ENCODE measurements around the gene HPX. TPM values are rescaled to one million over a fixed set of nuclear protein-coding genes. Genes with fewer than 3 reads are reported as not detected.
A peak's percentile ranks its signal among the peaks of the same experiment; 100 is the strongest.

Gene HPX
- total RNA-seq: 1 to 10 TPM; 3.9 to 6.0 TPM
- polyA plus RNA-seq (2013, experiment 1 of 2): 2.6 TPM
- 2.3 TPM for polyA plus RNA-seq (2013, experiment 2 of 2)
- long read RNA-seq, experiment 1, partial matches to known transcripts: 0 of 3 reads
- long read RNA-seq, experiment 1, other reads (novel, unspliced or antisense): 3 of 3 reads
- long read RNA-seq, experiment 2, partial matches to known transcripts: 0 of 3 reads
- long read RNA-seq, experiment 2, other reads (novel, unspliced or antisense): 0 of 3 reads
- long read RNA-seq, experiment 3, transcript HPX-201 (10 exons, 1,652 nt): major isoform, 12 of 16 reads
- long read RNA-seq, experiment 3, partial matches to known transcripts: 2 of 16 reads
- long read RNA-seq, experiment 3, other reads (novel, unspliced or antisense): 2 of 16 reads
- long read RNA-seq, experiment 4, transcript HPX-201 (10 exons, 1,652 nt): major isoform, 9 of 10 reads
- long read RNA-seq, experiment 4, partial matches to known transcripts: 1 of 10 reads
- long read RNA-seq, experiment 4, other reads (novel, unspliced or antisense): 0 of 10 reads

- no peak within 1 kb of the TSS for H3K9ac ChIP-seq (ENCODE audit: extremely low read depth, low read length, poor library complexity, severe bottlenecking)
- H3K27me3 Mint-ChIP-seq (ENCODE audit: insufficient read depth): no peaks in the 10 kb centered on the region
These were observed at the start of gene HPX for GRCh38 chr11:6440906-6441358. HPX (minus strand) TSS chr11:6440987; CDS start chr11:6440963, 24 bp downstream.

GRCh38 chr11:6489306-6489705, 48.5 kb upstream of the HPX start:
- DNase-seq: no peak
- no peak overlapping the region for H3K27ac Mint-ChIP-seq
- WGBS, 2 experiments (ENCODE audit: insufficient coverage in 1 of 2, insufficient read length in 1 of 2): 93 to 100% methylated on average over 2 to 4 of the region's 4 CpGs
- H3K36me3 Mint-ChIP-seq (ENCODE audit: low read depth): peaks cover 15% of the 10 kb centered on the region
- Histone ChIP-seq H3K36me3 (ENCODE audit: control insufficient read depth, insufficient read depth, low read length) (peaks cover 34% of the 10 kb centered on the region), H3K27me3 (ENCODE audit: control insufficient read depth, insufficient read depth, low read length, poor library complexity, severe bottlenecking) (no peaks in the 10 kb centered on the region), H3K4me1 (ENCODE audit: control insufficient read depth, insufficient read depth, low read length) (peaks cover 3% of the 10 kb centered on the region), H3K27ac (ENCODE audit: low read depth, low read length) (no peak overlapping the region), H3K9me3 (ENCODE audit: control insufficient read depth, low read length) (no peaks in the 10 kb centered on the region), H3K9ac (ENCODE audit: extremely low read depth, low read length, poor library complexity, severe bottlenecking) (no peak overlapping the region), H3K4me3 (ENCODE audit: low read length) (no peak overlapping the region)
- no peaks in the 10 kb centered on the region for H3K9me3 Mint-ChIP-seq
- no peaks in the 10 kb centered on the region for H3K4me1 Mint-ChIP-seq
- no peak for TF ChIP-seq CTCF (conservative IDR thresholded peaks at IDR 0.05)
- H3K4me3 Mint-ChIP-seq: no peak overlapping the region
- H3K27me3 Mint-ChIP-seq (ENCODE audit: insufficient read depth): no peaks in the 10 kb centered on the region

More at GRCh38 chr11:6440906-6441358, at the start of gene HPX:
- peak within 1 kb of the TSS; percentile 37 for H3K4me3 ChIP-seq (ENCODE audit: low read length)
- H3K4me3 Mint-ChIP-seq: peak within 1 kb of the TSS; percentile 37
- no peaks in the 10 kb centered on the region for H3K36me3 Mint-ChIP-seq (ENCODE audit: low read depth)
- peaks cover 21% of the 10 kb centered on the region for H3K4me1 ChIP-seq (ENCODE audit: control insufficient read depth, insufficient read depth, low read length)
- H3K27ac Mint-ChIP-seq: peak within 1 kb of the TSS; percentile 84
- H3K9me3 ChIP-seq (ENCODE audit: control insufficient read depth, low read length): no peaks in the 10 kb centered on the region
- no peak for DNase-seq
- no peaks in the 10 kb centered on the region for H3K27me3 ChIP-seq (ENCODE audit: control insufficient read depth, insufficient read depth, low read length, poor library complexity, severe bottlenecking)
- H3K4me1 Mint-ChIP-seq: peaks cover 3% of the 10 kb centered on the region
- no peaks in the 10 kb centered on the region for H3K36me3 ChIP-seq (ENCODE audit: control insufficient read depth, insufficient read depth, low read length)
- no peak for TF ChIP-seq CTCF (conservative IDR thresholded peaks at IDR 0.05)
- WGBS, 2 experiments (ENCODE audit: insufficient coverage in 1 of 2, insufficient read length in 1 of 2): 53 to 69% methylated on average over 2 to 3 of the region's 3 CpGs
- no peaks in the 10 kb centered on the region for H3K9me3 Mint-ChIP-seq
- H3K27ac ChIP-seq (ENCODE audit: low read depth, low read length): no peak within 1 kb of the TSS

GRCh38 chr11:6488821-6489220, 48.0 kb upstream of the HPX start:
- no peak overlapping the region for H3K27ac ChIP-seq (ENCODE audit: low read depth, low read length)
- peaks cover 35% of the 10 kb centered on the region for H3K36me3 ChIP-seq (ENCODE audit: control insufficient read depth, insufficient read depth, low read length)
- H3K4me3 Mint-ChIP-seq: no peak overlapping the region
- 95 to 100% methylated on average over 3 of the region's 3 CpGs for WGBS, 2 experiments (ENCODE audit: insufficient coverage in 1 of 2, insufficient read length in 1 of 2)
- no peak for TF ChIP-seq CTCF (conservative IDR thresholded peaks at IDR 0.05)
- H3K9ac ChIP-seq (ENCODE audit: extremely low read depth, low read length, poor library complexity, severe bottlenecking): no peak overlapping the region
- no peak overlapping the region for H3K4me3 ChIP-seq (ENCODE audit: low read length)
- H3K9me3 ChIP-seq (ENCODE audit: control insufficient read depth, low read length): no peaks in the 10 kb centered on the region
- peaks cover 13% of the 10 kb centered on the region for H3K36me3 Mint-ChIP-seq (ENCODE audit: low read depth)
- H3K9me3 Mint-ChIP-seq: no peaks in the 10 kb centered on the region
- no peaks in the 10 kb centered on the region for H3K27me3 Mint-ChIP-seq (ENCODE audit: insufficient read depth)
- DNase-seq: no peak
- no peaks in the 10 kb centered on the region for H3K27me3 ChIP-seq (ENCODE audit: control insufficient read depth, insufficient read depth, low read length, poor library complexity, severe bottlenecking)
- no peaks in the 10 kb centered on the region for H3K4me1 Mint-ChIP-seq
- H3K27ac Mint-ChIP-seq: no peak overlapping the region
- H3K4me1 ChIP-seq (ENCODE audit: control insufficient read depth, insufficient read depth, low read length): peaks cover 3% of the 10 kb centered on the region

Data from endodermal cell (in vitro differentiated cells).